OCI-LY7 (cell line): Measurements from ENCODE around the gene RPL13. TPM values are rescaled to one million over a fixed set of nuclear protein-coding genes. Genes with fewer than 3 reads are reported as not detected.

Experiments used
- BruUV-seq: library from RNA; stranded (reverse); fragments of 400-500 nt; replicated peaks from 2 replicates; lab custom pipeline; 2021; lab: Mats Ljungman, UMichigan
- CTCF ChIA-PET: fragments of 300-600 bp; sonication (Branson Sonifier 250); formaldehyde crosslinking; loops from one replicate; lab custom pipeline; 2022; ENCODE audit warnings: antibody characterized with exemption; ENCODE audit not compliant: unreplicated experiment; lab: Charles Lee
- POLR2A ChIA-PET: fragments of 300-600 bp; sonication (Branson Sonifier 250); formaldehyde crosslinking; loops from one replicate; lab custom pipeline; 2022; ENCODE audit warnings: antibody characterized with exemption; lab: Charles Lee
- DNase-seq: peaks from one replicate; pipeline ENCODE4 v3.0.0-alpha.2; 2015; ENCODE audit warnings: low spot score
- H2AFZ ChIP-seq: fragments of 200-600 bp; sonication (generic), shearing (Covaris generic); 2 replicates; pipeline ENCODE4 v1.6.1; 2014; ENCODE audit warnings: mild to moderate bottlenecking, antibody characterized with exemption, low read length, moderate library complexity
- H3K27ac ChIP-seq: fragments of 200-600 bp; sonication (generic); 2 replicates; pipeline ENCODE4 v1.5.1; 2014; ENCODE audit warnings: mixed run types, low read depth, mild to moderate bottlenecking, moderate library complexity, low read length, inconsistent platforms; ENCODE audit not compliant: poor library complexity, severe bottlenecking
- H3K36me3 ChIP-seq: fragments of 200-600 bp; sonication (generic); 2 replicates; pipeline ENCODE4 v1.6.1; 2014; ENCODE audit warnings: mild to moderate bottlenecking, antibody characterized with exemption, low read length, moderate library complexity, mixed read lengths; ENCODE audit not compliant: insufficient read depth
- H3K4me1 ChIP-seq: fragments of 200-600 bp; sonication (generic); 2 replicates; pipeline ENCODE4 v1.5.1; 2014; ENCODE audit warnings: mild to moderate bottlenecking, low read length; ENCODE audit not compliant: insufficient read depth, poor library complexity, severe bottlenecking
- H3K4me2 ChIP-seq: fragments of 200-600 bp; sonication (generic); 2 replicates; pipeline ENCODE4 v1.6.1; 2014; ENCODE audit warnings: mild to moderate bottlenecking, low read length
- H3K4me3 ChIP-seq: fragments of 200-600 bp; sonication (generic); 2 replicates; pipeline ENCODE4 v1.5.1; 2014; ENCODE audit warnings: mild to moderate bottlenecking, low read depth, low read length; ENCODE audit not compliant: poor library complexity, severe bottlenecking
- H3K79me2 ChIP-seq: fragments of 200-600 bp; sonication (generic); 2 replicates; pipeline ENCODE4 v1.6.1; 2016; ENCODE audit warnings: low read depth, mild to moderate bottlenecking, low read length, moderate library complexity, mixed read lengths; ENCODE audit not compliant: insufficient read depth
- H3K9me2 ChIP-seq: fragments of 200-600 bp; sonication (generic); 2 replicates; pipeline ENCODE4 v1.6.1; 2016; ENCODE audit warnings: mild to moderate bottlenecking, low read length, mixed read lengths; ENCODE audit not compliant: insufficient read depth
- H3K9me3 ChIP-seq: fragments of 200-600 bp; sonication (generic); 2 replicates; pipeline ENCODE4 v1.6.1; 2014; ENCODE audit warnings: mild to moderate bottlenecking, mixed run types, low read length, mixed read lengths
- H4K20me1 ChIP-seq: fragments of 200-600 bp; sonication (generic); 2 replicates; pipeline ENCODE4 v1.6.1; 2014; ENCODE audit warnings: mild to moderate bottlenecking, antibody characterized with exemption, low read length, moderate library complexity, mixed read lengths; ENCODE audit not compliant: insufficient read depth
- EZH2phosphoT487 ChIP-seq: fragments of 200-600 bp; sonication (generic); IDR thresholded peaks from 2 replicates; pipeline ENCODE4 v1.6.1; 2018; ENCODE audit warnings: low read depth, borderline replicate concordance, mild to moderate bottlenecking, mixed run types, antibody characterized with exemption, low read length, moderate library complexity, mixed read lengths
- intact Hi-C: fragments of 100-400 bp; cut with micrococcal nuclease; formaldehyde crosslinking; loops from one replicate; pipeline ENCODE4 v1.10.0; 2022; ENCODE audit not compliant: unreplicated experiment
- total RNA-seq, 2 experiments: library from RNA; depleted of rRNA in 1 of 2; stranded (reverse); fragments of >200 nt in 1 of 2; shearing (Covaris generic) in 1 of 2; gene quantifications; 2 replicates each; pipeline ENCODE4 v1.2.3, GENCODE V29; 2014 to 2022
- TF ChIP-seq, protein P1 (sequence below): fragments of 200-600 bp; sonication (generic); conservative IDR thresholded peaks from 2 replicates; pipeline ENCODE4 v1.5.1; 2014; ENCODE audit warnings: mild to moderate bottlenecking, antibody characterized with exemption, low read length, moderate library complexity, mixed read lengths

Gene RPL13
- total RNA-seq, 2 experiments from 2014 or later: 2,928 to 9,791 TPM

DNA sequence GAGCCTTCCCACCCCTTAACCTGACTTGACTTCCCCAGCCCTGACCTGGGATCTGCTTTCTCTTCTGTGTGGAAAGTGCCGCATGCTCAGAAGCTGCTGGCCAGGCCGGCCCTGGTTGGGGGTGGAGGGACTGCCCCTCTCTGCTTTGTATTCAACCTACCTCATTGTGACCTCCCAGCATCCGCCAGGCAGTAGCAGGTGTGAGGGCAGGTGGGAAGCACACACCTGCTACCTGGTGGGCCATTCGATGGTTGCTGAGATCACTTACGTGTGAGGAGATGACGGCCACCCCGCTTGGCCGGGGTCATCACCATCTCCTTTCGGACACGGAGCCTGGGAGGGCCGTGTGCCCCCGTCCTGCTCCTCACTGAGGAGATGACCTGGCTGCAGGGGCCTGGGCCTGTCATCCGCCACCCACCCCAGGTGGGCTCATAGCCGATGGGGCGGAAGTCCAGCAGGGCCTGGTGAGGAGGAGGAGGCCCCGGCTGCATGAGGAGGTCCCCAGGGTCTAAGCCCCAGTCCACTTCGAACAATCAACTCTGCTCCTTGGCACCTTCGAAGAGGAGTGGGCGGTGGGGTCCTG is 22.2 kb downstream of the RPL13 start:
- H3K27ac ChIP-seq: no peak overlapping the region
- ChIA-PET CTCF (no interaction called here), POLR2A (no interaction called here)
- TF ChIP-seq, protein P1, sequence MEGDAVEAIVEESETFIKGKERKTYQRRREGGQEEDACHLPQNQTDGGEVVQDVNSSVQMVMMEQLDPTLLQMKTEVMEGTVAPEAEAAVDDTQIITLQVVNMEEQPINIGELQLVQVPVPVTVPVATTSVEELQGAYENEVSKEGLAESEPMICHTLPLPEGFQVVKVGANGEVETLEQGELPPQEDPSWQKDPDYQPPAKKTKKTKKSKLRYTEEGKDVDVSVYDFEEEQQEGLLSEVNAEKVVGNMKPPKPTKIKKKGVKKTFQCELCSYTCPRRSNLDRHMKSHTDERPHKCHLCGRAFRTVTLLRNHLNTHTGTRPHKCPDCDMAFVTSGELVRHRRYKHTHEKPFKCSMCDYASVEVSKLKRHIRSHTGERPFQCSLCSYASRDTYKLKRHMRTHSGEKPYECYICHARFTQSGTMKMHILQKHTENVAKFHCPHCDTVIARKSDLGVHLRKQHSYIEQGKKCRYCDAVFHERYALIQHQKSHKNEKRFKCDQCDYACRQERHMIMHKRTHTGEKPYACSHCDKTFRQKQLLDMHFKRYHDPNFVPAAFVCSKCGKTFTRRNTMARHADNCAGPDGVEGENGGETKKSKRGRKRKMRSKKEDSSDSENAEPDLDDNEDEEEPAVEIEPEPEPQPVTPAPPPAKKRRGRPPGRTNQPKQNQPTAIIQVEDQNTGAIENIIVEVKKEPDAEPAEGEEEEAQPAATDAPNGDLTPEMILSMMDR: no peak
- TF ChIP-seq EZH2phosphoT487: no peak
- H3K9me3 ChIP-seq: 0 out of 2 replicates have a peak, but pooled peaks cover 3% of the 10 kb centered on the region
- no peak for DNase-seq
- no peaks in the 10 kb centered on the region for H4K20me1 ChIP-seq
- no TSS peak for BruUV-seq
- intact Hi-C loops: no loop called here
- H2AFZ ChIP-seq: no peak overlapping the region
- H3K4me2 ChIP-seq: no peak overlapping the region
- H3K9me2 ChIP-seq: no peaks in the 10 kb centered on the region
- H3K4me3 ChIP-seq: no peak overlapping the region
- H3K4me1 ChIP-seq: no peaks in the 10 kb centered on the region
- no peaks in the 10 kb centered on the region for H3K79me2 ChIP-seq
- no peaks in the 10 kb centered on the region for H3K36me3 ChIP-seq

DNA sequence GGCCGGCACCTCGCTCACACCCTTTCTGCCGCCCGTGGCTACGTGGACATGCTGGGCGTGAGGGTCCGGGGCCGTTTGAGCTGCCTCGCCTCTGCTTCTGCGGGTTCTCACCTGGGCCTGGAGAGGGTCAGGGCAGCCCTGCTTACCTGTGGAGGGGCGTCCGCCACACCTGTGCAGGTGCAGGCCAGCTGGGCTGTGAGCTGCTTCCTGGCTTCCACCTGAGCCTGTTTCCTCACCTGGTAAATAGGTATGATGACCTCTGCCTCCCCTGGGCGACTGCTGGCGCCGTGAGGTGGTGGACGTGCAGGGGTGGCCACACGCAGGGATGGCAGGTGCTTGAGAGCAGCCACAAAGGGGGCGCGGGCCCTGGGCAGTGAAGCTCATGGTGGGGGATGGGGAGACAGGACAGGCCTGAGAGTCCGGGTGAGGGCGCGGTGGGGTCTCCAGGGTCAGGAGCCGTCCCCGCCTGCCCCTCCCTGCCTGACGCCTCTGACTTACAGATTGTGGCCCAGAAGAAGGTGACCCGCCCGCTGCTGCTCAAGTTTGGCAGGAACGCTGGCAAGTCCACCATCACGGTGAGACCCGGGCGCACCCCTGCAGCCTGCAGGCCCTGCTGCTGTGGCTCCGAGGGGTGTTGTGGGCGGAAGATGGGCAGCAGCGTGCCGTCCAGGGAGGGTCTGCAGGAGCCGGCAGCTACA is 22.9 kb downstream of the RPL13 start:
- CTCF ChIA-PET: no interaction called here
- POLR2A ChIA-PET: no interaction called here

DNA sequence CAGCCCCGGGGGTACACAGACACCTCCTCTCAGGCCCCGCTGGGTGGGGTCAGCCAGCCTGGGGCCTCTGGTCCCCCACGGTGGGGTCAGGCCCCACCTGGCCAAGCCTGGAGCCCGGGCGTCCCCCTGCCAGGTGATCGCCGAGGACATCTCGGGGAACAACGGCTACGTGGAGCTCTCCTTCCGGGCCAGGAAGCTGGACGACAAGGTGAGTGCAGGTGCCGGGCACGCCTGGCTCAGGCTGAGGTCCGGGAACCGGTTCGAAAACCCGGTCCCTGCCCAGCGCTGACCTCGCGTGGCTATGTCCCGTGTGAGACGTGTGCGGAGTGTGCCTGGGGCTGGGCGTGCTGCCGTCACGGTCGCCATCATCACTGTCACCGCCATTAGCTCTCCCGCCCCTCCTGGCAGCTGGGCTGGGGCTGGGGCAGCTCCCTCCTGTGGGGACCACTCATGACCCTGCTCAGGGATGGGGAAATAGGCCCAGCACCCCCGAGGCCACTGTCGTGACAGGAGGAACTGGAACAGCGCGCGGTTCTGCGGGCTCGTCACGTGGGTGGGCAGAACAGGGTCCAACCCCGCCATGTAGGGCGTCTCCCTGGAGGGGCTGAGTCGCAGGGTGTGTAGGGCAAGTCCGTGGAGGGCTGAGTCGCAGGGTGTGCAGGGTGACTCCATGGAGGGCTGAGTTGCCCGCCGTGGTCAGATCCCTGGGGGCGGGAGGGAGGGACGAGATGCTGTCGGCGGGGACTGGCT is 23.6 kb downstream of the RPL13 start:
- no peaks in the 10 kb centered on the region for H4K20me1 ChIP-seq
- no peak overlapping the region for H2AFZ ChIP-seq
- H3K4me1 ChIP-seq: no peaks in the 10 kb centered on the region
- BruUV-seq: no TSS peak
- no peaks in the 10 kb centered on the region for H3K36me3 ChIP-seq
- POLR2A ChIA-PET: no interaction called here
- no peak overlapping the region for H3K4me3 ChIP-seq
- no peak overlapping the region for H3K4me2 ChIP-seq
- no peaks in the 10 kb centered on the region for H3K79me2 ChIP-seq
- no peaks in the 10 kb centered on the region for H3K9me2 ChIP-seq
- DNase-seq: no peak
- no peak for TF ChIP-seq EZH2phosphoT487
- TF ChIP-seq, protein P1: no peak
- H3K27ac ChIP-seq: no peak overlapping the region
- H3K9me3 ChIP-seq: 0 out of 2 replicates have a peak, but pooled peaks cover 3% of the 10 kb centered on the region
- CTCF ChIA-PET: no interaction called here
- intact Hi-C loops: no loop called here

More for the DNA sequence above, 22.9 kb downstream of the RPL13 start:
- no peak overlapping the region for H2AFZ ChIP-seq
- no peaks in the 10 kb centered on the region for H3K36me3 ChIP-seq
- DNase-seq: no peak
- H3K9me3 ChIP-seq: 0 out of 2 replicates have a peak, but pooled peaks cover 3% of the 10 kb centered on the region
- H3K9me2 ChIP-seq: no peaks in the 10 kb centered on the region
- no peaks in the 10 kb centered on the region for H3K79me2 ChIP-seq
- H3K27ac ChIP-seq: no peak overlapping the region
- no TSS peak for BruUV-seq
- H3K4me1 ChIP-seq: no peaks in the 10 kb centered on the region
- H4K20me1 ChIP-seq: no peaks in the 10 kb centered on the region
- intact Hi-C loops: no loop called here
- no peak for TF ChIP-seq EZH2phosphoT487
- H3K4me3 ChIP-seq: no peak overlapping the region
- no peak overlapping the region for H3K4me2 ChIP-seq
